Upper lobe of left lung (tissue), 4 donors: Measurements from ENCODE around the gene CNNM4.

Source experiments
- EP300 ChIP-seq, 4 donors: sonication (generic); formaldehyde crosslinking; IDR thresholded peaks; one replicate each; pipeline ENCODE4 v1.5.1; 2017; ENCODE audit warnings: antibody characterized with exemption in 4 of 4, control low read depth in 2 of 4
- POLR2A ChIP-seq, 4 donors: fragments of 450-650 bp; IDR thresholded peaks; one replicate each; pipeline ENCODE4 v1.5.1; 2016 to 2017; ENCODE audit warnings: antibody characterized with exemption in 4 of 4, mild to moderate bottlenecking in 2 of 4
- POLR2AphosphoS5 ChIP-seq, 2 donors: sonication (generic); formaldehyde crosslinking; IDR thresholded peaks; one replicate each; pipeline ENCODE4 v1.5.1; 2017; ENCODE audit warnings: antibody characterized with exemption in 2 of 2
- TF ChIP-seq, protein P1 (sequence below), 6 experiments: fragments of 450-650 bp in 4 of 6; fragments of 200-600 bp in 2 of 6; sonication (generic) in 2 of 6; IDR thresholded peaks; one replicate each; pipeline ENCODE4 v1.5.1; 2016 to 2019; ENCODE audit warnings: antibody characterized with exemption in 6 of 6

DNA sequence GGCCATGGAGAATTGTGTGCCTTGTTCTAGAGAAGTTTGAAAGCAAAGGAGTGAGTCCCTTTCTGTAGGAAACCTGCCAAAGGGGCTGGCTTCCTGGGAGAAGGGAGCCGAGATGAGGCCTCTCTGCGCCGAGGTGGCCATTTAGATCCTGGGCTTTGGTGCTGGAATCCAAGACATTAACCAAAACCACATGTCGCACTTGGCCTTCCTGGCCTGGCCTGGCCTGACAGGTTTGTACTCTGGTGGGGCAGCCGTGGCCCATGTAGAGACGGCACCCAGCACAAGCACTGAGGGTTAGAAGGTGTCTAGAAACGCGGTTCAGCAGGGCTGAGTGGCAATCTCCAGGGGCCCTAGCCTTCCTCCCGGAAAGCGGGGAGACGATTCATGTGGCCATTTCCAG lies 62.5 kb downstream of the CNNM4 start:
- TF ChIP-seq, protein P1, sequence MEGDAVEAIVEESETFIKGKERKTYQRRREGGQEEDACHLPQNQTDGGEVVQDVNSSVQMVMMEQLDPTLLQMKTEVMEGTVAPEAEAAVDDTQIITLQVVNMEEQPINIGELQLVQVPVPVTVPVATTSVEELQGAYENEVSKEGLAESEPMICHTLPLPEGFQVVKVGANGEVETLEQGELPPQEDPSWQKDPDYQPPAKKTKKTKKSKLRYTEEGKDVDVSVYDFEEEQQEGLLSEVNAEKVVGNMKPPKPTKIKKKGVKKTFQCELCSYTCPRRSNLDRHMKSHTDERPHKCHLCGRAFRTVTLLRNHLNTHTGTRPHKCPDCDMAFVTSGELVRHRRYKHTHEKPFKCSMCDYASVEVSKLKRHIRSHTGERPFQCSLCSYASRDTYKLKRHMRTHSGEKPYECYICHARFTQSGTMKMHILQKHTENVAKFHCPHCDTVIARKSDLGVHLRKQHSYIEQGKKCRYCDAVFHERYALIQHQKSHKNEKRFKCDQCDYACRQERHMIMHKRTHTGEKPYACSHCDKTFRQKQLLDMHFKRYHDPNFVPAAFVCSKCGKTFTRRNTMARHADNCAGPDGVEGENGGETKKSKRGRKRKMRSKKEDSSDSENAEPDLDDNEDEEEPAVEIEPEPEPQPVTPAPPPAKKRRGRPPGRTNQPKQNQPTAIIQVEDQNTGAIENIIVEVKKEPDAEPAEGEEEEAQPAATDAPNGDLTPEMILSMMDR (IDR thresholded peaks at IDR 0.05), result no peak
- TF ChIP-seq EP300 (IDR thresholded peaks at IDR 0.05) (no peak), POLR2A (IDR thresholded peaks at IDR 0.05) (no peak), POLR2AphosphoS5 (IDR thresholded peaks at IDR 0.05) (no peak)
